Karpas-422 (cell line): ENCODE results near the gene INTS2. TPM values are rescaled to one million over a fixed set of nuclear protein-coding genes. Genes with fewer than 3 reads are reported as not detected.

Experiments used
- small RNA-seq: library from RNA; depleted of rRNA; stranded (forward); fragments of <200 nt; gene quantifications from one replicate; pipeline ENCODE3, GENCODE V24; 2014
- total RNA-seq: library from RNA; depleted of rRNA; stranded (reverse); fragments of >200 nt; shearing (Covaris generic); gene quantifications from 2 replicates; pipeline ENCODE4 v1.2.3, GENCODE V29; 2014; ENCODE audit warnings: low replicate concordance; rRNA removed

Gene INTS2
- total RNA-seq, 1 experiment from 2014 or later = 34.7 TPM

Small RNAs within 50 kb of the gene (small RNA-seq; reads per million reads assigned to genes)
- not detected for gene RF00019

Other genes with a start within 250 kb of the INTS2 start
- gene BRIP1, start 64.5 kb downstream of the INTS2 start, total RNA-seq = 8.5 and 12.6 TPM in 2 replicates
- 40.9 and 90.3 TPM in 2 replicates for gene MED13, start 137.3 kb upstream of the INTS2 start, total RNA-seq